Activated T-cell treated with anti-CD3 and anti-CD28 coated beads, Interleukin-2, amount 50 U/mL, for 48 hours (primary cell): Measurements from ENCODE around the gene NXF3.
"Not testable (repeated sequence)": the region's sequence is repeated elsewhere in the genome, so short reads cannot be mapped to it uniquely, and the experiment has no call there.

Experiments
- DNase-seq, 2 experiments: peaks; one replicate each; pipeline ENCODE4 v3.0.0-alpha.2; 2020

The NXF3 gene

GRCh38 chrX:103092942-103093341 lies at the start of gene NXF3:
Gene NXF3, minus strand, starts transcription at chrX:103093143. Its CDS starts 120 bp downstream, at chrX:103093023.
- no peak for DNase-seq

- DNase-seq: not testable (repeated sequence)
These were observed 43.6 kb upstream of the NXF3 start for GRCh38 chrX:103136528-103136927.

GRCh38 chrX:103124284-103124683 lies 31.3 kb upstream of the NXF3 start:
- no peak for DNase-seq

GRCh38 chrX:103120748-103121147 lies 27.8 kb upstream of the NXF3 start:
- DNase-seq: no peak

GRCh38 chrX:103116970-103117369 lies 24.0 kb upstream of the NXF3 start:
- not testable (repeated sequence) for DNase-seq

GRCh38 chrX:103109497-103109896 lies 16.6 kb upstream of the NXF3 start:
- not testable (repeated sequence) for DNase-seq

GRCh38 chrX:103107836-103108235 lies 14.9 kb upstream of the NXF3 start:
- no peak for DNase-seq

GRCh38 chrX:103107227-103107737 lies 14.3 kb upstream of the NXF3 start:
- DNase-seq: not testable (repeated sequence)

GRCh38 chrX:103104370-103104769 lies 11.4 kb upstream of the NXF3 start:
- DNase-seq: not testable (repeated sequence)

GRCh38 chrX:103103866-103104265 lies 10.9 kb upstream of the NXF3 start:
- DNase-seq: not testable (repeated sequence)

- DNase-seq: no peak
These were observed 8.5 kb upstream of the NXF3 start for GRCh38 chrX:103101299-103102042.

GRCh38 chrX:103100484-103100883 lies 7.5 kb upstream of the NXF3 start:
- no peak for DNase-seq

- no peak for DNase-seq
These were observed 6.7 kb upstream of the NXF3 start for GRCh38 chrX:103099691-103100090.

- DNase-seq: no peak
These were observed 5.5 kb upstream of the NXF3 start for GRCh38 chrX:103098488-103098887.

GRCh38 chrX:103081051-103081450 lies 11.9 kb downstream of the NXF3 start:
- no peak for DNase-seq

GRCh38 chrX:103073467-103073866 lies 19.5 kb downstream of the NXF3 start:
- DNase-seq: no peak

- DNase-seq: no peak
These were observed 26.3 kb downstream of the NXF3 start for GRCh38 chrX:103066606-103067005.

- peak in 1 of 2 experiments; percentile 26 for DNase-seq
These were observed 29.0 kb downstream of the NXF3 start, which contains the start of gene BEX1 for GRCh38 chrX:103063918-103064434. Gene BEX1, minus strand, starts transcription at chrX:103064171. Its CDS starts 897 bp downstream, at chrX:103063274.

- DNase-seq: no peak
These were observed 29.6 kb downstream of the NXF3 start for GRCh38 chrX:103063191-103063845.

- DNase-seq: no peak
These were observed 31.5 kb downstream of the NXF3 start for GRCh38 chrX:103061486-103061885.

GRCh38 chrX:103056902-103057301 lies 36.0 kb downstream of the NXF3 start:
- no peak for DNase-seq

- no peak for DNase-seq
These were observed 40.3 kb downstream of the NXF3 start for GRCh38 chrX:103052625-103053024.

- DNase-seq: no peak
These were observed 41.6 kb downstream of the NXF3 start for GRCh38 chrX:103051260-103051789.
